Measurements from ENCODE around the gene EFCAB14.

DNA sequence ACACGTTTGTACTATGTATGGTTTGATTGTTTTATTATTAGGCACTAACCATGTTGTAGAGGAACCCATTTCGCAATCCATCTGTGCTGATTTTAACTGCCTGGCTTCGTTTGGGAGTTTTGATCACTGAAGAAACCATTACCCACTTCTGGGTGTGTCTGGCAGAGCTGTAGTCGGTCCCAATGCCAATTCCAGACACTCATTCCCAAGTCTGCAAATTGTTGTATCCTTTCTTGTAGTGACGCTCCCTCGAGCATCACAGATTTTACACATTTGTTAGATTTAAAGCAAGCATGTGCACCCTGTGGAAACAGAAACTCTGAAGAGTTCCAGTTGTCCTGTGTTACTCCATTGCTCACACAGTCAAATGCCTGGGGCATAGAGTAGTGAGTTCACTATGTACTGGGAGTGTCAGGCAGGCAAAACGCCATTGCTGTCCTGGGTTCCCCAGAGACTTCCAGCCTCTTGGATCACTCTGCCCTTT lies 31.0 kb upstream of the EFCAB14 start:
- peak in 1 of 2 donors; percentile 17 for TF ChIP-seq POLR2A (IDR thresholded peaks at IDR 0.05)
- TF ChIP-seq, protein P1, sequence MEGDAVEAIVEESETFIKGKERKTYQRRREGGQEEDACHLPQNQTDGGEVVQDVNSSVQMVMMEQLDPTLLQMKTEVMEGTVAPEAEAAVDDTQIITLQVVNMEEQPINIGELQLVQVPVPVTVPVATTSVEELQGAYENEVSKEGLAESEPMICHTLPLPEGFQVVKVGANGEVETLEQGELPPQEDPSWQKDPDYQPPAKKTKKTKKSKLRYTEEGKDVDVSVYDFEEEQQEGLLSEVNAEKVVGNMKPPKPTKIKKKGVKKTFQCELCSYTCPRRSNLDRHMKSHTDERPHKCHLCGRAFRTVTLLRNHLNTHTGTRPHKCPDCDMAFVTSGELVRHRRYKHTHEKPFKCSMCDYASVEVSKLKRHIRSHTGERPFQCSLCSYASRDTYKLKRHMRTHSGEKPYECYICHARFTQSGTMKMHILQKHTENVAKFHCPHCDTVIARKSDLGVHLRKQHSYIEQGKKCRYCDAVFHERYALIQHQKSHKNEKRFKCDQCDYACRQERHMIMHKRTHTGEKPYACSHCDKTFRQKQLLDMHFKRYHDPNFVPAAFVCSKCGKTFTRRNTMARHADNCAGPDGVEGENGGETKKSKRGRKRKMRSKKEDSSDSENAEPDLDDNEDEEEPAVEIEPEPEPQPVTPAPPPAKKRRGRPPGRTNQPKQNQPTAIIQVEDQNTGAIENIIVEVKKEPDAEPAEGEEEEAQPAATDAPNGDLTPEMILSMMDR (IDR thresholded peaks at IDR 0.05 in 4 of 5, conservative IDR thresholded peaks at IDR 0.05 in 1 of 5): no peak

Measured in gastrocnemius medialis (tissue), 4 donors.